HepG2 (cell line): ENCODE data around the gene SBNO2. TPM values are rescaled to one million over a fixed set of nuclear protein-coding genes. Genes with fewer than 3 reads are reported as not detected.

Source experiments
- ADNP ChIP-seq: sonication (generic); formaldehyde crosslinking; IDR thresholded peaks from 2 replicates; pipeline ENCODE4 v1.4.0; 2020; ENCODE audit warnings: missing genetic modification reagents
- ATRX ChIP-seq: sonication (generic); formaldehyde crosslinking; IDR thresholded peaks from 2 replicates; pipeline ENCODE4 v1.4.0; 2020; ENCODE audit warnings: missing genetic modification reagents, borderline replicate concordance
- DBP ChIP-seq: sonication (generic); formaldehyde crosslinking; IDR thresholded peaks from 2 replicates; pipeline ENCODE4 v1.4.0; 2020; ENCODE audit warnings: missing genetic modification reagents; ENCODE audit errors: not compliant biosample characterization
- EHMT2 ChIP-seq: fragments of 200-600 bp; sonication (generic); IDR thresholded peaks from 2 replicates; pipeline ENCODE4 v1.7.0; 2017; ENCODE audit warnings: antibody characterized with exemption, low read depth, low read length, borderline replicate concordance
- GLI4 ChIP-seq: sonication (generic); formaldehyde crosslinking; IDR thresholded peaks from 2 replicates; pipeline ENCODE4 v1.5.1; 2020; ENCODE audit warnings: missing genetic modification reagents, mild to moderate bottlenecking, moderate library complexity, borderline replicate concordance
- HMG20B ChIP-seq: conservative IDR thresholded peaks from 2 replicates; pipeline ENCODE4 v1.6.1; 2016; ENCODE audit warnings: missing genetic modification reagents, missing compliant biosample characterization
- IRF1 ChIP-seq: sonication (generic); formaldehyde crosslinking; IDR thresholded peaks from 2 replicates; pipeline ENCODE4 v1.4.0; 2020; ENCODE audit warnings: low read depth, mild to moderate bottlenecking, missing genetic modification reagents
- JUN ChIP-seq: sonication (generic); formaldehyde crosslinking; IDR thresholded peaks from 2 replicates; pipeline ENCODE4 v1.4.0; 2020; ENCODE audit warnings: mild to moderate bottlenecking, missing genetic modification reagents
- KDM5A ChIP-seq: fragments of 200-600 bp; sonication (generic); IDR thresholded peaks from 2 replicates; pipeline ENCODE4 v1.7.0; 2018; ENCODE audit warnings: antibody characterized with exemption, mild to moderate bottlenecking, low read length, borderline replicate concordance
- KLF13 ChIP-seq: sonication (generic); formaldehyde crosslinking; IDR thresholded peaks from 2 replicates; pipeline ENCODE4 v1.4.0; 2020; ENCODE audit warnings: mild to moderate bottlenecking, missing genetic modification reagents
- MYNN ChIP-seq: sonication (generic); formaldehyde crosslinking; IDR thresholded peaks from 2 replicates; pipeline ENCODE4 v1.4.0; 2020; ENCODE audit warnings: mild to moderate bottlenecking, low read depth, missing genetic modification reagents
- NCOA2 ChIP-seq: sonication (generic); formaldehyde crosslinking; IDR thresholded peaks from 2 replicates; pipeline ENCODE4 v1.8.0; 2022; ENCODE audit warnings: inconsistent platforms
- NFE2L1 ChIP-seq: sonication (generic); formaldehyde crosslinking; IDR thresholded peaks from 2 replicates; pipeline ENCODE4 v1.4.0; 2020; ENCODE audit warnings: missing genetic modification reagents, mild to moderate bottlenecking, borderline replicate concordance
- RAD21 ChIP-seq: fragments of 450-650 bp; formaldehyde crosslinking; IDR thresholded peaks from 2 replicates; pipeline ENCODE4 v1.5.0; 2020; ENCODE audit warnings: mild to moderate bottlenecking
- TRIM22 ChIP-seq: fragments of 450-650 bp; IDR thresholded peaks from 2 replicates; pipeline ENCODE4 v1.6.1; 2017
- ZBTB2 ChIP-seq: sonication (generic); formaldehyde crosslinking; IDR thresholded peaks from 2 replicates; pipeline ENCODE4 v1.8.0; 2022; ENCODE audit warnings: low read depth, missing genetic modification reagents
- ZC3H13 ChIP-seq: sonication (generic); formaldehyde crosslinking; IDR thresholded peaks from 2 replicates; pipeline ENCODE4 v1.8.1; 2023; ENCODE audit warnings: mild to moderate bottlenecking, missing genetic modification reagents, moderate library complexity
- ZKSCAN8 ChIP-seq: IDR thresholded peaks from 2 replicates; pipeline ENCODE4 v1.6.1; 2016; ENCODE audit warnings: borderline replicate concordance, missing genetic modification reagents, missing compliant biosample characterization
- ZNF432 ChIP-seq: sonication (generic); formaldehyde crosslinking; IDR thresholded peaks from 2 replicates; pipeline ENCODE4 v1.5.0; 2020; ENCODE audit warnings: missing genetic modification reagents, mild to moderate bottlenecking, borderline replicate concordance
- ZNF546 ChIP-seq: sonication (generic); formaldehyde crosslinking; conservative IDR thresholded peaks from 2 replicates; pipeline ENCODE4 v1.8.1; 2023; ENCODE audit warnings: mild to moderate bottlenecking, missing genetic modification reagents
- polyA plus RNA-seq, 8 experiments: library from polyadenylated mRNA; depleted of rRNA in 3 of 8; stranded (reverse) in 7 of 8; unstranded in 1 of 8; fragments of >200 nt; fragmentation: Illumina TruSeq in 4 of 8; extraction: Trizol in 4 of 8; gene quantifications; 2 replicates each; pipeline versions ENCODE4 v1.2.1 to v1.2.3, GENCODE V29; 2011 to 2016; ENCODE audit warnings: low read depth in 4 of 8, missing spikeins in 1 of 8, mixed read lengths in 1 of 8; ENCODE audit not compliant: insufficient read depth in 1 of 8
- total RNA-seq, 5 experiments: library from RNA; depleted of rRNA; stranded (reverse); fragments of >200 nt; fragmentation: Illumina TruSeq; extraction: Trizol; gene quantifications; 2 replicates each; pipeline ENCODE4 v1.2.3, GENCODE V29; 2016; ENCODE audit warnings: low read depth in 1 of 5
- TF ChIP-seq, protein P1 (sequence below), 2 experiments: sonication (generic) in 1 of 2; formaldehyde crosslinking in 1 of 2; IDR thresholded peaks; 2 replicates each; pipeline versions ENCODE4 v1.4.0 to v1.6.1; 2018 to 2020; ENCODE audit warnings: missing genetic modification reagents in 2 of 2, borderline replicate concordance in 1 of 2, low read depth in 1 of 2, mild to moderate bottlenecking in 1 of 2, missing biosample characterization in 1 of 2

SBNO2 gene
- total and polyA plus RNA-seq, 2 of the 13 experiments (the other 11 are each of a cell fraction or from before 2014, with no cell fraction given) = 8.6 to 10.4 TPM

DNA sequence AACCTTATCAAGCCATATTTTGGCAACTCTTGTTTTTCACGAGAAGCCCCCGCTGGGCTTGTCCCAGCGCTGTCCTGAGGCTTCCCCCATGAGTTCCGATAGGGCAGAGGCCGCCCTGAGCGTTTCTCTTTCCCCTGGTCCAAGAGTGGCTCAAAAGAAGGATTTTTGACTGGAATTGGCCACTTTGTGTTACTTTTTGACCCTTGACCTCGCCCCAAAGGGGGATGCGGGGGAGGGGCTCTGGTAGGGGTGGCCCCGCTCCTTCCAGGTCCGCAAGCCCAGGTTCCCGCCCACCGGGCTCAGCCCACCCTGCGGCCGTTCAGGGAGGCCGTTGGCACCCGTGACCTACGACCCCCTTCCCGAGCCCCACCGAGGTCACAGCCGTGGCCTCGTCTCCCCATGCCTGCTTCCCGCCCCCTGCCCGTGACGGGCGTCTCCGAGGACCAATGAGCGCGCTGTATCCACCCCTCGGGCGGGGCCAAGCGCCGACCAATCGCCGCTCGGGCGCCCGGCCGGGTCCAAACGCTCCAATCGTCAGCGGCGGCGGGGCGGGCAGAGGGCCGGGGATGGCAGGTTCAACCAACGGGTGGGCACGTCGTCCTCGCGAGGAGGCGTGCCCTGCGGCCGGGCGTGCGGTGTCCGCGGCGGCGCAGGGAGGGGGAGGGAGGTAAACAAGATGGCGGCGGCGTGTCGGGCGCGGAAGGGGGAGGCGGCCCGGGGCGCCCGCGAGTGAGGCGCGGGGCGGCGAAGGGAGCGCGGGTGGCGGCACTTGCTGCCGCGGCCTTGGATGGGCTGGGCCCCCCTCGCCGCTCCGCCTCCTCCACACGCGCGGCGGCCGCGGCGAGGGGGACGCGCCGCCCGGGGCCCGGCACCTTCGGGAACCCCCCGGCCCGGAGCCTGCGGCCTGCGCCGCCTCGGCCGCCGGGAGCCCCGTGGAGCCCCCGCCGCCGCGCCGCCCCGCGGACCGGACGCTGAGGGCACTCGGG, 31.3 kb upstream of the SBNO2 start, which contains the start of gene STK11 (continued):
- TF ChIP-seq ADNP (no peak), MYNN (CRISPR knock-in tag) (no peak), ZBTB2 (CRISPR knock-in tag) (peak; percentile 89), IRF1 (CRISPR knock-in tag) (no peak), JUN (CRISPR knock-in tag) (no peak), ZKSCAN8 (CRISPR knock-in tag) (no peak), ATRX (CRISPR knock-in tag) (no peak), DBP (CRISPR knock-in tag) (no peak), HMG20B (CRISPR knock-in tag) (0 out of 2 replicates have a peak, but pooled peaks have one; percentile 30), ZC3H13 (no peak), KLF13 (CRISPR knock-in tag) (no peak), GLI4 (CRISPR knock-in tag) (no peak), KDM5A (no peak; the same call in 1 of the 2 replicates), NCOA2 (CRISPR knock-in tag) (no peak), ZNF432 (CRISPR knock-in tag) (no peak), NFE2L1 (CRISPR knock-in tag) (no peak), ZNF546 (no peak), EHMT2 (no peak), RAD21 (CRISPR knock-in tag) (no peak; the same call in 1 of the 2 replicates), TRIM22 (no peak)
- TF ChIP-seq, protein P1, sequence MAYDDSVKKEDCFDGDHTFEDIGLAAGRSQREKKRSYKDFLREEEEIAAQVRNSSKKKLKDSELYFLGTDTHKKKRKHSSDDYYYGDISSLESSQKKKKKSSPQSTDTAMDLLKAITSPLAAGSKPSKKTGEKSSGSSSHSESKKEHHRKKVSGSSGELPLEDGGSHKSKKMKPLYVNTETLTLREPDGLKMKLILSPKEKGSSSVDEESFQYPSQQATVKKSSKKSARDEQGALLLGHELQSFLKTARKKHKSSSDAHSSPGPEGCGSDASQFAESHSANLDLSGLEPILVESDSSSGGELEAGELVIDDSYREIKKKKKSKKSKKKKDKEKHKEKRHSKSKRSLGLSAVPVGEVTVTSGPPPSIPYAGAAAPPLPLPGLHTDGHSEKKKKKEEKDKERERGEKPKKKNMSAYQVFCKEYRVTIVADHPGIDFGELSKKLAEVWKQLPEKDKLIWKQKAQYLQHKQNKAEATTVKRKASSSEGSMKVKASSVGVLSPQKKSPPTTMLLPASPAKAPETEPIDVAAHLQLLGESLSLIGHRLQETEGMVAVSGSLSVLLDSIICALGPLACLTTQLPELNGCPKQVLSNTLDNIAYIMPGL (CRISPR knock-in tag; IDR thresholded peaks at IDR 0.05; ENCODE audit: borderline replicate concordance in 1 of 2, low read depth in 1 of 2) = peak; percentile 36 to 51; a peak in 2 of 4 replicates
